Fibroblast of lung (primary cell): Measurements from ENCODE around the gene ZNG1C. TPM values are rescaled to one million over a fixed set of nuclear protein-coding genes. Genes with fewer than 3 reads are reported as not detected.
"Not testable (repeated sequence)": the region's sequence is repeated elsewhere in the genome, so short reads cannot be mapped to it uniquely, and the experiment has no call there.

Experiments used
- DNase-seq, 2 donors: peaks; one replicate each; pipeline versions ENCODE4 v3.0.0 to v3.0.0-alpha.2; 2010; ENCODE audit warnings: low read depth in 2 of 2
- H2AFZ ChIP-seq: 2 replicates; pipeline ENCODE4 v1.5.1; 2012; ENCODE audit warnings: low read length, control low read depth, inconsistent platforms
- H3K27ac ChIP-seq: 2 replicates; pipeline ENCODE4 v1.5.1; 2011; ENCODE audit warnings: low read length, control low read depth; ENCODE audit not compliant: insufficient read depth
- H3K27me3 ChIP-seq: 2 replicates; pipeline ENCODE4 v1.5.1; 2011; ENCODE audit warnings: mild to moderate bottlenecking, low read length; ENCODE audit not compliant: control insufficient read depth, insufficient read depth
- H3K36me3 ChIP-seq: 2 replicates; pipeline ENCODE4 v1.5.1; 2011; ENCODE audit warnings: low read length; ENCODE audit not compliant: control insufficient read depth, insufficient read depth
- H3K4me1 ChIP-seq: 2 replicates; pipeline ENCODE4 v1.5.1; 2011; ENCODE audit warnings: low read length; ENCODE audit not compliant: control insufficient read depth, insufficient read depth; ENCODE audit errors: extremely low read depth
- H3K4me2 ChIP-seq: 2 replicates; pipeline ENCODE4 v1.5.1; 2011; ENCODE audit warnings: low read length, control low read depth; ENCODE audit not compliant: insufficient read depth; ENCODE audit errors: extremely low read depth
- H3K4me3 ChIP-seq, 4 experiments: fragments of 200-600 bp in 1 of 4; sonication (generic) in 1 of 4; replicated peaks in 1 of 4; 2 replicates each; pipeline ENCODE4 v1.5.1; 2011 to 2016; ENCODE audit warnings: low read length in 4 of 4, low read depth in 3 of 4, mild to moderate bottlenecking in 3 of 4, control low read depth in 2 of 4, inconsistent platforms in 1 of 4, mixed read lengths in 1 of 4; ENCODE audit not compliant: insufficient read depth in 1 of 4; ENCODE audit errors: control extremely low read depth in 1 of 4
- H3K79me2 ChIP-seq: 2 replicates; pipeline ENCODE4 v1.5.1; 2012; ENCODE audit warnings: mild to moderate bottlenecking, low read length, inconsistent platforms; ENCODE audit not compliant: control insufficient read depth, insufficient read depth
- H3K9ac ChIP-seq: 2 replicates; pipeline ENCODE4 v1.5.1; 2011; ENCODE audit warnings: mild to moderate bottlenecking, low read length, control low read depth; ENCODE audit not compliant: insufficient read depth
- H3K9me3 ChIP-seq: 2 replicates; pipeline ENCODE4 v1.5.1; 2012; ENCODE audit warnings: low read depth, low read length; ENCODE audit not compliant: control insufficient read depth, insufficient read depth
- H4K20me1 ChIP-seq: 2 replicates; pipeline ENCODE4 v1.5.1; 2011; ENCODE audit warnings: low read length; ENCODE audit not compliant: control insufficient read depth, insufficient read depth; ENCODE audit errors: extremely low read depth
- polyA minus RNA-seq: library from RNA; depleted of rRNA, polyadenylated mRNA; stranded (reverse); fragments of >200 nt; gene quantifications from 2 replicates; pipeline ENCODE4 v1.2.3, GENCODE V29; 2011; ENCODE audit warnings: low replicate concordance
- polyA plus RNA-seq, 2 donors: library from polyadenylated mRNA; depleted of rRNA in 1 of 2; stranded (reverse) in 1 of 2; unstranded in 1 of 2; fragments of >200 nt; gene quantifications; 2 replicates each; pipeline ENCODE4 v1.2.1, GENCODE V29; 2011 to 2012; ENCODE audit warnings: missing spikeins in 1 of 2
- total RNA-seq: library from RNA; depleted of rRNA; stranded (reverse); fragments of >200 nt; gene quantifications from 2 replicates; pipeline ENCODE4 v1.2.1, GENCODE V29; 2014

Gene ZNG1C
- total RNA-seq, result 9.2 and 15.9 TPM in 2 replicates
- polyA plus RNA-seq, result 26.1 and 33.7 TPM in 2 replicates
- polyA plus RNA-seq (2012), result 28.0 and 29.2 TPM in 2 replicates
- 1.4 and 3.7 TPM in 2 replicates for polyA minus RNA-seq

DNA sequence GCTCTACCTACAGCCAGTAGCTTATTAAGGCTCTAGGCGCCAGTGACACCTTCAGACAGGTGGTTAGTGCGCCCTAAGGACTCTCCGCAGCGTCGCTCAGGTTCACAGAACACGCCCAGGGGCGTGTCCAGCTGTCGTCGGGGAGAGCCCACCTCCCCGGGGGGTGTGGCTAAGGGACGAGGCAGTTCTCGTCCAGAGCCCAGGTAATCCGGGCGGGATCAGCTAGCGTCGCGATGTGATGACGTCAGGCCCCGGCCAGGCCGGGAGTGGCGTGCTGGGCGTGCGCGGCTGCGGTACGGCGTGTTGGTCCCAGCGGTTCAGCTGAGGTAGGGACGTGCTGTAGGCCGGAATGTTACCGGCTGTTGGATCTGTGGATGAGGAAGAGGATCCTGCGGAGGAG lies at the start of gene ZNG1C:
Gene ZNG1C (plus strand): TSS at position 301 of the 400 bp plus-strand sequence. CDS start 49 bp downstream, at position 350.
- H3K4me1 ChIP-seq, H3K79me2 ChIP-seq, H3K9ac ChIP-seq, H4K20me1 ChIP-seq, H3K36me3 ChIP-seq, H3K27me3 ChIP-seq, H3K4me3 ChIP-seq, H3K27ac ChIP-seq, H3K9me3 ChIP-seq, H2AFZ ChIP-seq, H3K4me2 ChIP-seq, DNase-seq: not testable (repeated sequence)

GRCh38 chr9:68242437-68242836 lies 654 bp downstream of the ZNG1C start:
- H3K27ac ChIP-seq, H3K79me2 ChIP-seq, H4K20me1 ChIP-seq, H3K9ac ChIP-seq, H3K9me3 ChIP-seq, H3K4me2 ChIP-seq, H3K36me3 ChIP-seq, H2AFZ ChIP-seq, H3K27me3 ChIP-seq, DNase-seq, H3K4me1 ChIP-seq, H3K4me3 ChIP-seq: not testable (repeated sequence)

DNA sequence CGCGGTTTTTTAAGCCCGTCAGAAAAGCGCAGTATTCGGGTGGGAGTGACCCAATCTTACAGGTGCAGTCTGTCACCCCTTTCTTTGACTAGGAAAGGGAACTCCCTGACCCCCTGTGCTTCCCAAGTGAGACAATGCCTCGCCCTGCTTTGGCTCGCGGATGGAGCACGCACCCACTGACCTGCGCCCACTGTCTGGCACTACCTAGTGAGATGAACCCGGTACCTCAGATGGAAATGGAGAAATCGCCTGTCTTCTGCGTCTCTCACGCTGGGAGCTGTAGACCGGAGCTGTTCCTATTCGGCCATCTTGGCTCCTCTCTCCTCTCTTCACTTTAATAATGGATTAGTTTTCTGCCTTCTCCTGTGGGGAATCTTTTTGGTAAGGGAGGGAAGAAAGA lies 39.3 kb downstream of the ZNG1C start:
- not testable (repeated sequence) for H3K27me3 ChIP-seq, H3K79me2 ChIP-seq, H3K36me3 ChIP-seq, H3K9me3 ChIP-seq, H4K20me1 ChIP-seq, H3K4me2 ChIP-seq, H2AFZ ChIP-seq, DNase-seq, H3K9ac ChIP-seq, H3K27ac ChIP-seq, H3K4me1 ChIP-seq, H3K4me3 ChIP-seq

DNA sequence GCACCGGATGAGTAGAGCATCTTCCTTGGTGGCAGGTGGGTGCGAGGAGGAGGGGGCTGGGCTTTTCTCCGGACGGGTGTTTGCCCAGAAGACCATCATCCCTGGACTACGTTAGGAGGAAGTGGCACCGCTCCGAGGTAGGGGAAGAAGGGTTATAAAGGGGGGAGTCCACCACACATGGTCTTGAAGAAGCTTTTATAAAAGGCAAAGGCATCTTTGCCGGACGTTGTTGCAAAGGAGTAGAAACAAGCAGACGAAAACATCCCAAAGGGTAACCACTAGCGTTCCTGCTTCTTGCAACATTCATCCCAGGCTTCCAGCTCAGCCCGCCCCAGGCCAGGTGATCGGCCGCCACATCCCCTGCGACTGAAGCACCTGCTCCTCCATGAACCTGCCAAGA lies 60.8 kb downstream of the ZNG1C start, which contains the start of gene FOXD4L3:
Gene FOXD4L3 (plus strand): TSS at position 301 of the 400 bp plus-strand sequence. CDS start 85 bp downstream, at position 386.
- not testable (repeated sequence) for H3K4me2 ChIP-seq, H3K9me3 ChIP-seq

GRCh38 chr9:68303771-68304170 lies 62.0 kb downstream of the ZNG1C start:
- H3K36me3 ChIP-seq, H2AFZ ChIP-seq, H3K9ac ChIP-seq, H3K27me3 ChIP-seq, DNase-seq, H3K4me2 ChIP-seq, H3K4me1 ChIP-seq, H3K4me3 ChIP-seq, H3K9me3 ChIP-seq, H3K27ac ChIP-seq, H4K20me1 ChIP-seq, H3K79me2 ChIP-seq: not testable (repeated sequence)

More for the DNA sequence above, 60.8 kb downstream of the ZNG1C start, which contains the start of gene FOXD4L3:
- not testable (repeated sequence) for H2AFZ ChIP-seq, H3K27me3 ChIP-seq, H3K27ac ChIP-seq, H3K4me3 ChIP-seq, H3K4me1 ChIP-seq, H3K9ac ChIP-seq, H3K36me3 ChIP-seq, DNase-seq, H4K20me1 ChIP-seq, H3K79me2 ChIP-seq

GRCh38 chr9:68304212-68304611 lies 62.4 kb downstream of the ZNG1C start:
- H3K4me3 ChIP-seq, H3K4me1 ChIP-seq, H3K4me2 ChIP-seq, H2AFZ ChIP-seq, H3K27me3 ChIP-seq, H3K79me2 ChIP-seq, H3K9ac ChIP-seq, DNase-seq, H3K36me3 ChIP-seq, H3K9me3 ChIP-seq, H3K27ac ChIP-seq, H4K20me1 ChIP-seq: not testable (repeated sequence)

GRCh38 chr9:68304777-68305176 lies 63.0 kb downstream of the ZNG1C start:
- not testable (repeated sequence) for H3K4me1 ChIP-seq, H3K9me3 ChIP-seq, H3K9ac ChIP-seq, H2AFZ ChIP-seq, H3K4me3 ChIP-seq, H3K27ac ChIP-seq, DNase-seq, H3K4me2 ChIP-seq, H3K27me3 ChIP-seq, H3K79me2 ChIP-seq, H3K36me3 ChIP-seq, H4K20me1 ChIP-seq
